IMR-90 (cell line): Measurements from ENCODE around the gene NOS1AP. TPM values are rescaled to one million over a fixed set of nuclear protein-coding genes. Genes with fewer than 3 reads are reported as not detected.

Experiments used
- ATAC-seq: fragments of 200-7000 bp; cut with Tn5 transposase; 2 replicates; pipeline ENCODE4 v1.9.1; 2020; ENCODE audit warnings: low read depth, mild to moderate bottlenecking, moderate library complexity
- BruUV-seq: library from RNA; stranded (reverse); fragments of 400-500 nt; replicated peaks from 2 replicates; lab custom pipeline; 2021; lab: Mats Ljungman, UMichigan
- CTCF ChIA-PET: fragments of 300-600 bp; formaldehyde crosslinking; extraction: SDS; loops from one replicate; lab custom pipeline; 2021; ENCODE audit warnings: antibody characterized with exemption; lab: Yijun Ruan, JAX
- POLR2A ChIA-PET: fragments of 300-600 bp; sonication (Branson Sonifier 250); formaldehyde crosslinking; loops from one replicate; lab custom pipeline; 2022; ENCODE audit warnings: antibody characterized with exemption; ENCODE audit not compliant: unreplicated experiment; lab: Charles Lee
- DNase-seq: peaks from one replicate; pipeline ENCODE4 v3.0.0; 2013
- H2AFZ ChIP-seq: replicated peaks from 2 replicates; pipeline ENCODE3; 2013; ENCODE audit warnings: low read length, mild to moderate bottlenecking; ENCODE audit not compliant: poor library complexity
- H2AK5ac ChIP-seq: 2 replicates; pipeline ENCODE4 v1.6.1; 2013; ENCODE audit warnings: low read depth, low read length, inconsistent platforms
- H2AK9ac ChIP-seq: replicated peaks from 2 replicates; pipeline ENCODE3; 2013; ENCODE audit warnings: mild to moderate bottlenecking, low read depth, low read length, moderate library complexity; ENCODE audit not compliant: poor library complexity
- H2BK120ac ChIP-seq: 2 replicates; pipeline ENCODE4 v1.6.1; 2013; ENCODE audit warnings: low read depth, low read length, inconsistent platforms
- H2BK15ac ChIP-seq: 3 replicates; pipeline ENCODE4 v1.6.1; 2013; ENCODE audit warnings: low read depth, low read length, inconsistent platforms
- H2BK20ac ChIP-seq: 2 replicates; pipeline ENCODE4 v1.6.1; 2013; ENCODE audit warnings: low read depth, mild to moderate bottlenecking, inconsistent platforms, low read length, moderate library complexity
- H2BK5ac ChIP-seq: 2 replicates; pipeline ENCODE4 v1.6.1; 2013; ENCODE audit warnings: mild to moderate bottlenecking, low read depth, low read length, inconsistent platforms; ENCODE audit not compliant: poor library complexity, severe bottlenecking
- H3K14ac ChIP-seq: replicated peaks from 2 replicates; pipeline ENCODE4 v1.6.1; 2013; ENCODE audit warnings: low read depth, low read length, inconsistent platforms
- H3K18ac ChIP-seq: 2 replicates; pipeline ENCODE4 v1.6.1; 2013; ENCODE audit warnings: low read depth, low read length, control low read depth
- H3K23ac ChIP-seq: 2 replicates; pipeline ENCODE4 v1.6.1; 2013; ENCODE audit warnings: low read depth, low read length, inconsistent platforms
- H3K27ac ChIP-seq: 2 replicates; pipeline ENCODE4 v1.5.1; 2013; ENCODE audit warnings: mild to moderate bottlenecking, control low read depth, low read length; ENCODE audit not compliant: insufficient read depth
- H3K27me3 ChIP-seq: 2 replicates; pipeline ENCODE4 v1.6.1; 2013; ENCODE audit warnings: low read length; ENCODE audit not compliant: control insufficient read depth, insufficient read depth
- H3K36me3 ChIP-seq: 2 replicates; pipeline ENCODE4 v1.6.1; 2013; ENCODE audit warnings: low read length, mixed read lengths; ENCODE audit not compliant: control insufficient read depth, insufficient read depth
- H3K4ac ChIP-seq: 2 replicates; pipeline ENCODE4 v1.6.1; 2013; ENCODE audit warnings: low read depth, low read length, inconsistent platforms
- H3K4me1 ChIP-seq: 2 replicates; pipeline ENCODE4 v1.6.1; 2013; ENCODE audit warnings: low read length, mixed read lengths; ENCODE audit not compliant: control insufficient read depth, insufficient read depth
- H3K4me2 ChIP-seq: 2 replicates; pipeline ENCODE4 v1.6.1; 2013; ENCODE audit warnings: low read depth, mild to moderate bottlenecking, control low read depth, low read length, moderate library complexity
- H3K4me3 ChIP-seq: 2 replicates; pipeline ENCODE4 v1.5.1; 2013; ENCODE audit warnings: low read depth, mild to moderate bottlenecking, control low read depth, low read length, moderate library complexity; ENCODE audit not compliant: insufficient read depth
- H3K56ac ChIP-seq: 2 replicates; pipeline ENCODE4 v1.6.1; 2013; ENCODE audit warnings: low read length, inconsistent platforms; ENCODE audit not compliant: insufficient read depth; ENCODE audit errors: extremely low read depth
- H3K79me1 ChIP-seq, 2 experiments: 2 replicates each; pipeline ENCODE4 v1.6.1; 2013; ENCODE audit warnings: low read length in 2 of 2, inconsistent platforms in 1 of 2, low read depth in 1 of 2
- H3K9ac ChIP-seq: 2 replicates; pipeline ENCODE4 v1.6.1; 2013; ENCODE audit warnings: low read depth, low read length, control low read depth
- H3K9me1 ChIP-seq: 2 replicates; pipeline ENCODE4 v1.6.1; 2013; ENCODE audit warnings: low read length, inconsistent platforms; ENCODE audit not compliant: insufficient read depth
- H3K9me3 ChIP-seq: 2 replicates; pipeline ENCODE4 v1.6.1; 2013; ENCODE audit warnings: low read length; ENCODE audit not compliant: control insufficient read depth, insufficient read depth
- H4K20me1 ChIP-seq: 2 replicates; pipeline ENCODE4 v1.6.1; 2013; ENCODE audit warnings: low read length, inconsistent platforms; ENCODE audit not compliant: insufficient read depth
- H4K5ac ChIP-seq: 2 replicates; pipeline ENCODE4 v1.6.1; 2013; ENCODE audit warnings: mild to moderate bottlenecking, low read depth, low read length, control low read depth
- H4K8ac ChIP-seq, 2 experiments: 2 replicates each; pipeline ENCODE4 v1.6.1; 2013; ENCODE audit warnings: low read depth in 2 of 2, low read length in 2 of 2, control low read depth in 1 of 2, inconsistent platforms in 1 of 2
- H4K91ac ChIP-seq: 2 replicates; pipeline ENCODE4 v1.6.1; 2013; ENCODE audit warnings: low read depth, low read length, inconsistent platforms; ENCODE audit not compliant: insufficient read depth
- BHLHE40 ChIP-seq: fragments of 150-350 bp; IDR thresholded peaks from 2 replicates; pipeline ENCODE4 v1.6.1; 2016; ENCODE audit warnings: mild to moderate bottlenecking, low read depth, low read length
- CEBPB ChIP-seq: IDR thresholded peaks from 2 replicates; pipeline ENCODE4 v1.6.1; 2012; ENCODE audit warnings: low read depth, low read length, improper control_type of control experiment
- CHD1 ChIP-seq: IDR thresholded peaks from 2 replicates; pipeline ENCODE4 v1.6.1; 2012; ENCODE audit warnings: low read depth, low read length, improper control_type of control experiment
- ELK1 ChIP-seq: fragments of 150-350 bp; IDR thresholded peaks from 2 replicates; pipeline ENCODE4 v1.6.1; 2016; ENCODE audit warnings: low read depth, mild to moderate bottlenecking, low read length, moderate library complexity, borderline replicate concordance
- FOS ChIP-seq: fragments of 150-350 bp; IDR thresholded peaks from 2 replicates; pipeline ENCODE4 v1.6.1; 2016; ENCODE audit warnings: low read depth, low read length
- MAFK ChIP-seq: IDR thresholded peaks from 2 replicates; pipeline ENCODE4 v1.6.1; 2012; ENCODE audit warnings: low read depth, low read length, improper control_type of control experiment
- MAZ ChIP-seq: IDR thresholded peaks from 2 replicates; pipeline ENCODE4 v1.6.1; 2012; ENCODE audit warnings: low read depth, mild to moderate bottlenecking, low read length, improper control_type of control experiment, moderate library complexity, borderline replicate concordance
- MXI1 ChIP-seq: IDR thresholded peaks from 2 replicates; pipeline ENCODE4 v1.6.1; 2012; ENCODE audit warnings: low read depth, mild to moderate bottlenecking, low read length, moderate library complexity, borderline replicate concordance
- NFE2L2 ChIP-seq: fragments of 150-350 bp; IDR thresholded peaks from 2 replicates; pipeline ENCODE4 v1.6.1; 2016; ENCODE audit warnings: low read depth, mild to moderate bottlenecking, low read length
- POLR2A ChIP-seq: IDR thresholded peaks from 2 replicates; pipeline ENCODE4 v1.6.1; 2012; ENCODE audit warnings: mild to moderate bottlenecking, low read depth, low read length
- RCOR1 ChIP-seq: IDR thresholded peaks from 2 replicates; pipeline ENCODE4 v1.6.1; 2012; ENCODE audit warnings: mild to moderate bottlenecking, low read length, improper control_type of control experiment; ENCODE audit not compliant: insufficient replicate concordance
- RFX5 ChIP-seq: IDR thresholded peaks from 2 replicates; pipeline ENCODE4 v1.8.0; 2012; ENCODE audit warnings: low read depth, mild to moderate bottlenecking, low read length, moderate library complexity
- SMC3 ChIP-seq: fragments of 150-350 bp; IDR thresholded peaks from 2 replicates; pipeline ENCODE4 v1.6.1; 2016; ENCODE audit warnings: low read depth, mild to moderate bottlenecking, antibody characterized with exemption, low read length, moderate library complexity
- WGBS, 2 experiments: methylation state at CpG; one replicate each; pipeline versions ENCODE4 v1.1.5 to v1.1.7; 2013; ENCODE audit warnings: missing lambda C conversion rate in 2 of 2; ENCODE audit not compliant: insufficient read length in 1 of 2; ENCODE audit errors: extremely low coverage in 2 of 2; 5-methylcytosine and 5-hydroxymethylcytosine counted together
- dilution Hi-C: fragments of 300-500 bp; cut with HindIII; formaldehyde crosslinking; loops from one replicate; pipeline ENCODE4 v1.14.3; 2018; ENCODE audit warnings: low sequenced_read_pairs; ENCODE audit not compliant: unreplicated experiment
- in situ Hi-C: fragments of 300-500 bp; cut with MboI; formaldehyde crosslinking; loops from 3 replicates; pipeline ENCODE4 v1.14.3; 2019; ENCODE audit warnings: low sequenced_read_pairs, inconsistent platforms, mixed read lengths
- intact Hi-C: fragments of 100-400 bp; cut with micrococcal nuclease; formaldehyde crosslinking; loops from 2 replicates; pipeline ENCODE4 v1.10.0; 2022
- polyA plus RNA-seq, 3 experiments: library from polyadenylated mRNA; depleted of rRNA; stranded (reverse); fragments of >200 nt; gene quantifications; 2 replicates each; pipeline ENCODE4 v1.2.3, GENCODE V29; 2012; ENCODE audit warnings: low replicate concordance in 1 of 3
- total RNA-seq: library from RNA; depleted of rRNA; stranded (reverse); fragments of >200 nt; gene quantifications from 2 replicates; pipeline ENCODE4 v1.2.3, GENCODE V29; 2012
- TF ChIP-seq, protein P1 (sequence below): conservative IDR thresholded peaks from 2 replicates; pipeline ENCODE4 v1.5.1; 2012; ENCODE audit warnings: mild to moderate bottlenecking, low read depth, low read length, improper control_type of control experiment

Gene NOS1AP
- total and polyA plus RNA-seq, 2 of the 4 experiments (the other 2 are of a cell fraction): 0.18 to 0.19 TPM

GRCh38 chr1:162383516-162383915, 314.0 kb downstream of the NOS1AP start:
- Histone ChIP-seq H3K9me1 (no peaks in the 10 kb centered on the region), H3K27me3 (peaks cover 25% of the 10 kb centered on the region), H3K18ac (no peak overlapping the region), H3K23ac (no peak overlapping the region), H2BK120ac (no peak overlapping the region), H2AK9ac (no peak overlapping the region), H4K5ac (no peak overlapping the region), H2BK15ac (no peak overlapping the region), H3K4me1 (no peaks in the 10 kb centered on the region), H2AK5ac (no peak overlapping the region), H3K14ac (no peak overlapping the region), H2AFZ (no peak overlapping the region), H2BK5ac (no peak overlapping the region), H4K20me1 (no peaks in the 10 kb centered on the region), H3K4me2 (no peak overlapping the region), H4K8ac (no peak overlapping the region), H4K91ac (no peak overlapping the region), H3K56ac (no peak overlapping the region), H3K9me3 (no peaks in the 10 kb centered on the region), H3K36me3 (no peaks in the 10 kb centered on the region), H3K79me1 (no peaks in the 10 kb centered on the region), H3K4ac (no peak overlapping the region), H3K4me3 (no peak overlapping the region), H2BK20ac (no peak overlapping the region), H3K27ac (no peak overlapping the region), H3K9ac (no peak overlapping the region)
- dilution Hi-C loops (no loop called here), intact Hi-C loops (no loop called here), in situ Hi-C loops (loop anchor here (25.0 kb wide), 1 partner anchor 596 kb away; no protein-coding TSS in a partner anchor)
- POLR2A ChIA-PET: no interaction called here
- TF ChIP-seq MXI1 (no peak), RFX5 (no peak), FOS (no peak), CHD1 (no peak), NFE2L2 (no peak), SMC3 (no peak), ELK1 (no peak), BHLHE40 (no peak), MAZ (no peak), POLR2A (no peak), CEBPB (no peak), RCOR1 (no peak), MAFK (no peak)
- TF ChIP-seq, protein P1, sequence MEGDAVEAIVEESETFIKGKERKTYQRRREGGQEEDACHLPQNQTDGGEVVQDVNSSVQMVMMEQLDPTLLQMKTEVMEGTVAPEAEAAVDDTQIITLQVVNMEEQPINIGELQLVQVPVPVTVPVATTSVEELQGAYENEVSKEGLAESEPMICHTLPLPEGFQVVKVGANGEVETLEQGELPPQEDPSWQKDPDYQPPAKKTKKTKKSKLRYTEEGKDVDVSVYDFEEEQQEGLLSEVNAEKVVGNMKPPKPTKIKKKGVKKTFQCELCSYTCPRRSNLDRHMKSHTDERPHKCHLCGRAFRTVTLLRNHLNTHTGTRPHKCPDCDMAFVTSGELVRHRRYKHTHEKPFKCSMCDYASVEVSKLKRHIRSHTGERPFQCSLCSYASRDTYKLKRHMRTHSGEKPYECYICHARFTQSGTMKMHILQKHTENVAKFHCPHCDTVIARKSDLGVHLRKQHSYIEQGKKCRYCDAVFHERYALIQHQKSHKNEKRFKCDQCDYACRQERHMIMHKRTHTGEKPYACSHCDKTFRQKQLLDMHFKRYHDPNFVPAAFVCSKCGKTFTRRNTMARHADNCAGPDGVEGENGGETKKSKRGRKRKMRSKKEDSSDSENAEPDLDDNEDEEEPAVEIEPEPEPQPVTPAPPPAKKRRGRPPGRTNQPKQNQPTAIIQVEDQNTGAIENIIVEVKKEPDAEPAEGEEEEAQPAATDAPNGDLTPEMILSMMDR: no peak
- DNase-seq: no peak
- WGBS, 2 experiments: 79% methylated on average over 3 of the region's 8 CpGs; no CpG with 5 or more reads in 1 of the 2 experiments
- CTCF ChIA-PET: interaction anchor here (0.9 to 1.1 kb wide), 2 partner anchors 327 to 328 kb away, joined by 3 to 4 read pairs; no protein-coding TSS in a partner anchor
- ATAC-seq: no peak
- BruUV-seq: no TSS peak
